GM21786 (cell line): ENCODE results near the gene DDX24.
"Not testable (repeated sequence)": the region's sequence is repeated elsewhere in the genome, so short reads cannot be mapped to it uniquely, and the experiment has no call there.

Experiments
- ATAC-seq: cut with Tn5 transposase; IDR thresholded peaks from one replicate; pipeline ENCODE4 v1.9.1; 2021; ENCODE audit not compliant: unreplicated experiment

Gene DDX24

DNA sequence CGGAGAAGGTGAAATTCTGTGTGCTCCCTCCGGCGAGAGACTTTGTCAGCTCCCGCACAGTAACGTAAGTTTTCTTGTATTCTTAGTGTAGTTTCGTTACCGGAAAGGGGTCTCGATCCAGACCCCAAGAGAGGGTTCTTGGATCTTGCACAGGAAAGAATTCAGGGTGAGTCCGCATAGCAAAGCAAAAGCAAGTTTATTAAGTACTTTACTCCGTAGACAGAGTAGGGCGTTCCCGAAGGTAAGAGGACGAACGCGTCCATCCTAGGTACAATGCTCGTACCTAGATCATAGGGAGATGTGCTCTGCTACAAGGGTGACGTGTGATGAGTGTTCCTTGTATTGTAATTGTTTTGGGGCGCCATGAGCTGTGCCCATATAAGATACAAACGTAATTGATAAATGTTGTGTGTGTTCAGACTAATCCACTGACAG, 401 bp upstream of the DDX24 start:
- ATAC-seq, result no peak

DNA sequence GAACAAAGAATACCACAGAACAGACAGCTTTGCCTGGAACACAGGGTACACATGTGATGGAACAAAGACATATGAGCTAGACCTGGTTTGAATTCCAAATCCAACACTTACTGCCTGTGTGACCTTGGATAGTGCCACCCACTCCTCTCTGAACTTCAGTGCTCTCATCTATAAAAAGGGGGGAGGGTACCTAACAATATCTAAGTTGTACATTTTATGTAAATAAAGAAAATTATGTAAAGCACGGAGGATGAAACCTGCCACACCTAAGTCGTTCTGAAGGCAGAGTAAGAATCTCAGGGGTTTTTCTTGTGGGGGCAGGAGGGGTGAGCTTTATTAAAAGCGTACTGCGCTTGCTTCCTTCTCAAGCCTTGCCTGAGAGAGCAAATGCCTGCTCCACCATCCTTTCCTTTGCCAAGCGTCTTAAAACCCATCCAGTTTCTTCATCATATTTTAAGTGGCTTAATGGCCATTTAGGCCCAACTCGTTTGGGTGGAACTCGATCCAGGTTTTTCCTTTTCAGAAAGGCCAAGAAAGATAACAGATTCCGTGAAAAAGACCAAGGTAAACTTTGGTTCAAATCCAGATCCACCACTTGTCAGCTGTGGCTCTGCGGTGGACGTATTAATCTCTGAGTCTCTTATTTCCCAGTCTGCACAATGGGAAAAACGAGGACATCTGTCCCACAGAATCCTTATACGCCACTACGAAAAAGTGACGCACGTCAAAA, 946 bp downstream of the DDX24 start:
- no peak for ATAC-seq

DNA sequence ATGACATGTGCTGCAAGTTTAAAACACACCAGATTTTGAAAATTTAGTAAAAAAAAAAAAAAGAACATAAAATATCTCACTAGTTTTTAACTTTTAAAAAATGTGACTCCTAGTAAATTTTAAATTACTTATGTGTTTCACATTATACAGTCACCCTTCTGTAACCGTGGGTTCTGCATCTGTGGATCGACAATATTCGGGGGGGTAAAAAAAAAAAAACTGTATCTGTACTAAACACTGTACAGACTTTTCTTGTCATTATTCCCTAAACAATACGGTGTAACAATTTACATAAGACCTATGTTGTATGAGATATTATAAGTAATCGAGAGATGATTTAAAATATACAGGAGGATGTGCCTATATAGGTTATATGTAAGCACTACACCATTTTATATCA, 3.2 kb downstream of the DDX24 start:
- ATAC-seq, result no peak

DNA sequence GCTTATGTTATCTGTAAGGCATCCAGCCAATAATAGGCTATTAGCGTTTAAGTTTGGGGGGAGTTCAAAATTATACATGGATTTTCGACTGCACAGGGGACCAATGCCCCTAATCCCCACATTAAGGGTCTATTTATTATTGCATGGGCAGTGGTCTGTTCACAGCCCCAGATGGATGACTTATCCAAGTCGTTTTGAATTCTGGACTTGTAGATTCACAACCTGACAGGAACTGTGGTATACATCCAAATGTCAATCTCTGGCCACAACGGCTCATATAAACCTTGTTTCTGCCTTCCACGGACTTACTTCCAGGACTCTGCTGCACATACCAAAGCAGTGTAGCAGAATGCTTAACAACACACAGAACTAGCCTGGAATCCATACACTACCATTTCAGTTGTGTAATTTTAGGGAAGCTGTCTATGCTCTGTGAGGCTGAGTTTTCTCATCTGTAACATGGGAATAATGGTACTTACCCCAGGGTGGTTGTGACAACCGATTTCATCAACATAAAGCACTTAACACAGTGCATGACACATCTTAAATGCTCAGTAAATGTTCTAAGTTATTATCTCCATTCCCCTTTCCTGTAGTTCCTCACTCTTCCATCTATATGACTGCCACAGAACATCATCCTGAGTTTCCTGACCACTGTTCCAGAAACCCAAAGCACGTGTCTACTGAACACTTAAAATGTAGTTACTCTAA, 3.7 kb downstream of the DDX24 start:
- ATAC-seq, result no peak

DNA sequence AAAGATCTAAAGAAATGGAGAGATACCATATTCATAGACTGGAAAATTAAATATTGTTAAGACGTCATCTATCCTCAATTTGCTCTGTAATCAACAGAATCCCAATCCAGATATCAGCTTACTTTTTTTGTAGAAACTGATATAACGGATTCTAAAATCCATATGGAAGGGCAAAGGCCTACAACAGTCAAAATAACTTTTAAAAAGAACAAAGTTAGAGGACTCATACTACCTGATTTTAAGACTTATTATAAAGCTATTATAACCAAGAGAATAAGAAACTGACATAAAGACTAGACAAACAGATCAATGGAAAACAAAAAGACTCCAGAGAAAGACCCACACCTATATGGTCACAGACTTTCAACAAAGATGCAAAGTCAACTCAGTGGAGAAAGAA, 6.0 kb downstream of the DDX24 start:
- ATAC-seq, result no peak

DNA sequence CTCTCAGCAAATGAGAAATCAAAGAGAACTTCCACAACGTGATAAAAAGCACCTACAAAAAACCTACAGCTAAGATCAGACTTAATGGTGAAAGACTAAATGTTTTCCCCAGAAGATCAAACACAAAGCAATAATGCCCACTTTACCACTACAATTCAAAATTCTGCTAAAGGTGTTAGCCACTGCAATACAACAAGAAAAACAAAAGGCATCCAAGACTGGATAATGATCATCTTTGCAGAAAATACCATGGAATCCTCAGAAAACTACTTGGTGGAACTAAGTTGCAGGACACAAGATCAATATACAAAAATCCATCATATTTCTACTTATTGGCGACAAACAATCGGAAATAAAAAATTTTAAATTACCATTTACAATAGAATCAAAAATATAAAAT, 6.5 kb downstream of the DDX24 start:
- no peak for ATAC-seq

DNA sequence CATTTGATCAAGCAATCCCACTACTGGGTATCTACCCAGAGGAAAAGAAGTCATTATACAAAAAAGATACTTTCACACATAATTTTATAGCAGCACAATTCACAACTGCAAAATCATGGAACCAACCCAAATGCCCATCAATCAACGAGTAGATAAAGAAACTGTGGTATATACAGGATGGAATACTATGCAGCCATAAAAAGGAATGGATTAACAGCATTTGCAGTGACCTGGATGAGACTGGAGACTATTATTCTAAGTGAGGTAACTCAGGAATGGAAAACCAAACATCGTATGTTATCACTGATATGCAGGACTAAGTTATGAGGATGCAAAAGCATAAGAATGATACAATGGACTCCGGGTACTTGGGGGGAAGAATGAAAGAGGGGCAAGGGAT, 8.9 kb downstream of the DDX24 start:
- not testable (repeated sequence) for ATAC-seq

DNA sequence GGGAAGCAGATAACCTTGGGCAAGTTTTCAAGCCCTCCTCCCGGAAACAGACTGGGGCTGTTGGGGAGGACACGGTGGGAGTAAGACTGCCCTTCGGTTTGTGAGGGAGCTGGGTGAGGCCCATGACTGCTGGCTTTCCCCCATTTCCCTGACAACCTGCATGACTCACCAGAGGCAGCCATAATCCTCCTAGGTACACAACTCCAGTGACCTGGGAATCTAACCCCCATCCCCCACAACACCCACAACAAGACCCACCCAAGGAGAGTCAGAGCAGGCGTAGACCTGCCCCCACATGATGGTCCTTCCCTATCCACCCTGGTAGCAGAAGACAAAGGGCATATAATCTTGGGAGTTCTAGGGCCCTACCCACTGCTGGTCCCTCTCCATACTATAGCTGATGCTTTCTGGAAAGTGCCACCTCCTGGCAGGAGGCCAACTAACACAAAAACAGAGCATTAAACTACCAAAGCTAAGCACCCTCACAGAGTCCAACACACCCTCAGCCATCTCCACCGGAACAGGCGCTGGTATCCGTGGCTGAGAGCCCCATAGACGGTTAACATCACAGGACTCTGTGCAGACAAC, 14.8 kb downstream of the DDX24 start:
- no peak for ATAC-seq

DNA sequence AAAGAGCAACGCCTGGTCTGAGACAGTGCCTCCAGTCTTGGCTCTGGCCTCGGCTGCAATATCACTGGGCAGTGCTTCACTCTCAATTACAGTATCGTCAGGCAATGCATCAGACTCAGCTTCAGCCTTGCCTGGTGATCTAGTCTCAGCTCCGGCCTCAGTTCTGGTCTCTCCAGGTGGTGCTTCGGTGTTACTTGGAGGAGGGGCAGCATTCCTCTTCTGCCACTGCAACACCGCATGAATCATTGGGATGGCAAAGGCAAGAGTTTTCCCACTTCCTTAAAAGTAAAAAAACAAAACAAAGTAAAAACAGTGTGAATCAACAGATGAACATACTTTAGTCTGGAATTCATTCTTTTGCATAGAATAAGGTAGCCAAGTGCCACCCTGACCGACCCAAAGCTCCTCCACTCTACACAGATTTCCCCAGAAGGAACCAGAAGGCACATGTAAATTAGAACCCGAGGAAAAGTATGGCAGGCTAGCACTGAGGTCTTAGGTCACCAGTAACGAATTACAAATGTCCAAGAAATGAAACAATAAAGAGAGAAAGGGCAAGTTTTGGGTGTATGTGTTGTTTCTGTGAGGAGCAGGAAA, 18.6 kb downstream of the DDX24 start:
- ATAC-seq, result no peak

DNA sequence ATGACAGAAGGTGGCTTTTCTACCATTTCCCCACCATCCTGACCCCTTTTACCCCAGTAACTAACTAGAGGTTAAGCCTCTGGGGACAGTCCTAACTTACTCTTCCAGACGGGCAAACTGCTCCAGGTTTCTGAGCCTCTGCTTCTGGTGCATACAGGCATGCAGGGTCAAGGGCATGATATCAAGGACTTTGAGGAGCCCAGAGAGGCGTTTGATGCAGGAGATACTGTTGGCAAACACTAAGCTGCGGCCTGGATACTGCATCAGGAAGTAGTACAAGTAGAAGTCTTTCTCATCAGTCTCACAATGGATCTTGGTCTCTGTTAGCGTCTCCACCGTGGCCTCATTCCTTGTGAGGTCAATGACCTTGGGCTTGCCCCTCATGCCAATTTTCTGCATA, 21.0 kb downstream of the DDX24 start:
- no peak for ATAC-seq

DNA sequence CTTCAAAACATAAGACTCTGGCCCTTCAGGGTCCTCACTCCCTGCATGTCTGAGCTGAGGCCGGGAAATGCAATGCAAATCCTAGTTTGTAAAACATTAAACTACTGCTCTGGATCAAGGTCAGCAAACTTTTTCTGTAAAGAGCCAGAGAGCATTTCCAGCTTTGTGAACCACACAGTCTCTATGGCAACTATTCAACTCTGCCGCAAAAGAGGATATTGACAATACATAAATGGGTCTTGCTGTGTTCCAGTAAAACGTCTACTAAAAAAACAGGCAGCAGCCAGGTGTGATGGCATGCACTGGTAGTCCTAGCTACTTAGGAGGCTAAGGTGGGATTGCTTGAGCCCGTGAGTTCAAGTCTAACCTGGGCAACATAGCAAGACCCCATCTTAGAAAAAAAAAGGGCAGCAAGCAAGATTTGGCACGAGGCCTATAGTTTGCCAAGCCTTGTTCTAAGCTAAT, 22.3 kb downstream of the DDX24 start:
- ATAC-seq, result no peak

DNA sequence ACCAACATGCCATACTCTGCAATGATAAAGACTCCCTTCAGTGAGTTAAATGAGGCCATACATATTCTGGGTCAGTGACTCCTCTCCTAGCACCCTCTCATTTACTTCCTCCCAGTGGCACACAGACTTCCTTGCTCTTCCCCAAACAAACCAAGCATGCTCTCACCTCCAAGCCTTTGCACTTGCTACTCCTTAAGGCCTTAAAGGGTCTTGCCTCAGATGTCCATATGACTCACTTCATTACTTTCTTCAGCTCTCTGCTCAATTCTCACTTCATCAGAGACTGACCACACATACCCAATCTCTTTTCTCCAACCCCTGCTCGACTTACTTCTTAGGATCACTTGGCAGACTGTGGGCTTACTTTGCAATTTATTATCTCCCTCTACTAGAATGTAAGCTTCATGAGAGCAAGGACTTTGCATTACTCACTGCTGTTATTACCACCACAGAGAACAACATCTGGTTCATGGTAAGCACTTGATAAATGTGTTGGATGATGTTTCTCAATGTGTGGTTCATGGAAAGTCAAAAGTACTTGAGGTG, 22.8 kb downstream of the DDX24 start:
- no peak for ATAC-seq

DNA sequence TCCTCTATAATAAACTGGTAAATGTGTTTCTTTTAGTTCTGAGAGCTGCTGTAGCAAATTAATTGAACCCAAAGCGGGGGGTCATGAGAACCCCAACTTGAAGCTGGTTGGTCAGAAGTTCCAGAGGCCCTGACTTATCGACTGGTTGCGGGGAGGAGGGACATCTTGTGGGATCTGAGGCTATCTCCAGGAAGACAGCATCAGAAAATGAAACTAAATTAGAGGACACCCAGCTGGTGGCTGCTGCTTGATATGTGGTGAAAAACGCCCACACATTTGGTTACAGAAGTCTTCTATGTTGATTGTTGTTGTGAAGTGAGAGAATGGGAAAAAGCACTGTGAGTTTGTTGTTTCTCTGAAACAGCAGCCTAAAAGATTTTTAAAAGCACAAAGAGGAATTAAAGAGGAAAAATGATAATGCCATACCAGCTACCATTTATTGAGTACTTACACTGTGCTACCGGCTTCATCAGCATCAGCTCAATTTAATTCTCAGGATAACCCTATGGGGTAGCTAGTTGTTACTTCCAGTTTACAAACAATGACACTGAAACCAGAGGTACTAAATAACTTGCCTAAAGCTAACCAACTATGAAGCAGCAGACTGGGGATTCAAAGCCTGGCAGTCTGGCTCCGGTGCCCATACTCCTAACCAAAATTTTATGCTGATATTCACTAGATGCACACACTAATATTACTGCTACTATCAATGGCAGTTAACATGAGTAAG, 24.3 kb downstream of the DDX24 start:
- peak; percentile 79 for ATAC-seq

DNA sequence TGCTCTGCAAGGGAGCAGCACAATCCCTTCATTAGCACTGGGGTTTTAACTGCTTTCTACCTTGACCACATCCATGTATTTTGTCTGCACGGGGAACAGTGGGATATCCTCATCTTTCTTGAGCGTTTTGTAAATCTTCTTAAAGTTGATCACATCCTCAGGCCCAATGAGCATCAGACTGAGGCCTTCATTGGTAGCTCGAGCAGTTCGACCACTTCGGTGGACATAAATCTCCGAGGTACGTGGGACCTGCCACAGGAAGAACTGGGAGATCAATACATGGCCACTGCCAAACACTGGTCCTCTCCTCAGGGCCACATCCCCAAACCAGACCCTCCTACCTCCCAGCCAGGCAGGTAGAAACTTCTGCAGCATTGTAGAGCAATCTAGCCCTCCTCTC, 26.1 kb downstream of the DDX24 start:
- ATAC-seq, result no peak

DNA sequence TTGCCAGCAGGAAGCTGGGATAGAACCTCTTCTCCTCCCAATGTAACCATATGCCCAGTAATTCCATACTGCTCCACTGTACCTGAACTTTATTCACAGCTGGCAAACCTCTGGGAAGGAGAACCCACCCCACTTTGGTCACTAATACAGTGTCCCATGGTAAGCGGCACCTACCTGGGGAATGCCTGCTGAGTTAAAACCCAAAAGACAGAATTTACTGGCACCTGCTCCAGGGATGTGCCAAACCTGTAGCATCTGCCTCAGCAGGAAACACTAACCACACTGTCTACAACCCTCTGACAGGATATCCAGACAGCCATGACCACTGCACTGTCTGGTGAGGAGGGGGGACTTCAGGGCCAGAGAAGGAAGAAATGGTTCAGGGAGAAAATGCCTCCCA, 26.6 kb downstream of the DDX24 start:
- ATAC-seq, result no peak

DNA sequence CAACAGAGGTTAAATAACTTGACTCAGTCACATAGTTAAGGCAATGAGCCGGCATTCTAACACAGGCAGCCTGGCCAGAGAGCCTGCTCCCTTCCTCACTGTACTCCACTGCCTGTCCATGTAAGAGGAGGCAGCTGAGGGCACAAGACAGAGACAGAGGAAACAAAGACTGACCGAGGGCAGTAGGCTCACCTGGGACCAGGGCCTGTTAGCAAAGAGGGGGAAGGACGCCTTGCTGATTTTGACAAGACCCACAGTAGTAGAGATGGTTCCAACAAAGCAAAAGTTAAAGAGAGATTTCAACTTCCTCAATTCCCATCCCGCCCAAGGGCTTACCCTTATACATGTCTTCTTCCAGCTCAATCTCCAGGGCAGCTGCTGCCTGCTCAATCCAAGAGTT, 28.3 kb downstream of the DDX24 start:
- ATAC-seq, result no peak

DNA sequence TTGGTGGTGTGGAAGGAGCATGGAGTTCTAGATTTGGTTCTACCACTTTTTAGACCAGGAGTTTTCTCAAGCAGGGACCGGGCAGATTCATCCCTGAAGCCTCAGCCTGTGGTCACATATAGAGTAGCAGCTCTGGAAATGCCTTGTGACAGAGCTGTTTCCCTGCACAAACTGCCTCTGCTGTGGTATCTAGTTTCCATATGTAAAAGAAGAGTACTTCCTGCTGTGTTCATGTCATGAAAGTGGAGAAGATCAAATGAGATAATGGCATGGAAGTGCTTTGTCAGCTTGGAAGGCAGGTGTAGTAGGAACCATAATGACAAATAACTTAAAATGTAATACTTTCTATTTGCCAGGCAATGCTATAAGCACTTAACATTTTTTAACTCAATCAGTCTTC, 28.8 kb downstream of the DDX24 start:
- no peak for ATAC-seq

DNA sequence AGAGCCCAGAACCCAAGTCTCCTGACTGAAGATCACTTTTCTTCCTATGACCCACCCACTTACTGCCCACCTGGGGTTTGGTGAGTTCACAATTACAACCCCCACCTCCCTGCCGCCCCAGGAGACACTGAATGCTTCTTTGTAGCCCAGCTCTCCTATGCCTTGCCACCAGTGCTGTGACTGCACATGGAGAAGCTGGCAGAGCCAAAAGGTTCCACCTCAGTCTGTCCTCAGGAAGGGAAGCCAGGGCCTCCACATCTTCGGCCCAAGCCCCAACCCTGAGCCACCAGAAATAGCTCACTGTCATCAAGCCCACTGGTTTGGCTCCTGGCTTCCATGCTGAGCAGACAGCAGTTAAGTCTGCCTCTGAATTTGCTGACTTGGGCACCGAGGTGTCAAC, 29.2 kb downstream of the DDX24 start:
- ATAC-seq, result no peak

DNA sequence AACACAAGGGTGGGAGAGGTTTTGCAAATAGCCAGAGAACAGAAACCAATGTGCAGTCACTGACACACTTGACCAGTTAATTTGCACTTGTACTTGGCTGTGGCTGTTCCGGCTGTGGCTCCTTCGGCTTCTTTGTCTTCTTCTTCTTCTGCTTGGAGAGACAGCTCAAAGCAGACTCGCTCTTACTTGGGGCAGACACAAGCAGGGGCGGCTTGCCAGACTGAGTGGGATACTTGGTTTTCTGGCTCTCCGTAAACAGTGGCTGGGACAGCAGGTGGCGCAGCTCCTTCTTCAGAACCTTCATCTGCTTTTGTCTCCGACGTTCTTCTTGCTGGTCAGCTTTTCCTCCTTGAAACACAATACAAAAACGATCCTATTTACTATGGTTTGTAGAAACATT, 29.9 kb downstream of the DDX24 start:
- ATAC-seq, result no peak

DNA sequence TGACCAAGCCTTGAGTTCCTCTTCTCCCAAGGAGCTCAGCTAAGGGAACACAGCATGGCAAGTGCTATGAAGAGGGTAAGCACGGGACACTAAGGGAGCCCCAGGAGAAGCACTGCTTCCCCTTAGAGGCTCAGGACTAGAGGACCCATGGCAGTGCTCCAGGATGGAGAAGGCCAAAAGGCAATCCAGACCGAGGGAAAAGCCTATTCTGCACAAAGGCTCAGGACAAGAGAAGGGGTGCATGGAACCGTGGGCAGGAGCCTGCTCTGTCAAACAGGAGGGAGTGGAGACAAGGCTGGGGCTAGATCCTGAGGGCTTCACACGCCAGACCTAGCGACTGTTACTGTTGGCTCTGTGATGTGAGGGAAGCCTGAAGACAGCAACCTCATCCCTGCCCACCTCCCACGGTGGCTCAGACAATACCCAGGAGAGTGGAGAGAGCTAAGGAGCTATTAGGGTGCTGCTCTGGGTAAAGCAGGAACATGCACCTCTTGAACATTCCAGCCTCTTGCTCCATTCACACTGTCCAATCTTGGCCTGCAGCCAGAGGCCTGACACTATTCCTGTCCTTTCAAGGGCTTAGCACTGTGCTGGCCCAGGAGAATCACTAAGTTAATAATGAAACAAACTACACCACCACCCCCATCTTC, 30.6 kb downstream of the DDX24 start:
- no peak for ATAC-seq
